GM18873 (cell line): Measurements from ENCODE around the gene CLPTM1L.
"Not testable (repeated sequence)": the region's sequence is repeated elsewhere in the genome, so short reads cannot be mapped to it uniquely, and the experiment has no call there.

ENCODE experiments used
- ATAC-seq: cut with Tn5 transposase; IDR thresholded peaks from one replicate; pipeline ENCODE4 v1.9.1; 2021; ENCODE audit warnings: mild to moderate bottlenecking, moderate library complexity, moderate number of reproducible peaks; ENCODE audit not compliant: unreplicated experiment, low FRiP score

The CLPTM1L gene

DNA sequence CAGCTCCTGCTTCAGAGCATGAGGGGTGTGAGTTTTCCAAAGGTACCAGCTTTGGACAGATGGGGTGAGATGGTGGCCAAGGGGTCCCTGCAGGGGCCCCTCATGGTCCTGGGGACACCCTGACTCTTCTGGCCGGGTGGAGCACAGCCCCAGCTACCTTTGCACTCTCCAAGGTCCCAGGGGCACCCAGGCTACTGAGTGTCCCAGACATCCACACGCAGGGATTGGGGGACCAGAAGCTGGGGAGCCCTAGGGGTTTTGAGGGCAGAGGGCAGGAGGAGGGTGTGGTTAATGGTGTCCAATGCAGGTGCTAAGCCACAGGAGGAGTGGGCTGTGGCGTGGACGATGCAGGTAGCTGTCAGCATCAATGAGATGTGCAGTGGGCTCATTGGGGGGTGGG, 16.0 kb upstream of the CLPTM1L start:
- ATAC-seq = no peak

DNA sequence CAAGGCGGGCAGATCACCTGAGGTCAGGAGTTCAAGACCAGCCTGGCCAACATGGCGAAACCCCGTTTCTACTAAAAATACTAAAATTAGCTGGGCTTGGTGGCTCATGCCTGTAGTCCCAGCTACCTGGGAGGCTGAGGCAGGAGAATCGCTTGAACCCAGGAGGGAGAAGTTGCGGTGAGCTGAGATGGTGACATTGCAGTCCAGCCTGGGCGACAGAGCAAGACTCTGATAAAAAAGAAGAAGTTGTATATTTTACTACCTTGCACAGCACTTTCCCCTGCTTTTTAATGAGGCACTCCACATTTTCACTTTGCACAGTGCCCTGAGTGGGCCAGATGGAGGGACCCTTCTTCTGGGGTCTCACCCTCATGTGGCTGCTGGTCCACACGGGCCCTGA, 15.5 kb upstream of the CLPTM1L start:
- not testable (repeated sequence) for ATAC-seq

DNA sequence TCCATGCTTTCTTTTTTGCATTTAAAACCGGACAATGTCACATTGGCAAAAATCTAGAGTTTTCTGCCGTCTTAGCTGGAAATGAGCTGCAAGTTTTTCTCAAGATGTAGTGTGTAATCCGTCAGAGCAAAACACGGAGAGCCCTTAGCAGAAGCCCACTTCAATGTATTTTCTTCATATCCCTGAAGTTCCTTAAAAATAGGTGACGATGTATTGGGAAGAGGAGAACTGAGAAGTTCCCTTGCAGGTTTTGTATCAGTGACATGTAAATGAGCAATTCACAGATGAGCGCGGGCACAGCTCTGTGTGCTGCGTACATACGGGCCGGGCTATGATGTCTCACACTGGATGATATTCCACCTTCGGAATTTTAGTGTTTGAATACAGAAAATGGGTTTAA, 14.8 kb upstream of the CLPTM1L start:
- no peak for ATAC-seq

DNA sequence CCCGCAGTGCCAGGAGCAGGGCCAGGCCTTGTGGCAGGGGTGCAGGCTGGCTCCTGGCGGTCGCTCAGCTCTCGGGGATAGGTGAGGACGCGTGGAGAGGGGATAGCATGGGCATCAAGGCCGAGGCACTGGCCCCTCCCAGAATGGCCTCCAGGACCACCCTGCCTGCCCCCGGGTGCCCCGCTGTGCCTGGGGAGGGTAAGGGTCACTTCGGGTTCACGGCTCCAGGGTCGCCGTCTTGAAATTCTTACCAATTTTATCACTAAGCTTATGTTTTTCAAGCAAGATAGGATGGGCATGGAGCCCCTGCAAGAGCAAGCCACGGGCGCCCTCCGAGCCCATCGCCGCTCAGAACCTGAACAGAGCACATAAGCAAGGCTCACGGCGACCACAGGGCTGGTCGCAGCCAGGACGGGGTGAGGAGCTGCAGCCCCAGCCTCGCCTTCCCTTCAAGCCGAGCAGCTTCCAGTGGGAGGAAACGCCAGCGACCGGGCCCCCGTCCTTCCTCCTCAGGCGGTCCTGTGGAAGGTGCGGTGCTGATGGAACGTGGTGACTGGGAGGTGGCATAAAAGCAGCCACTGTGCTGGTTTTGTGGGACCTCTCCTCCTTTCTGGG, 14.2 kb upstream of the CLPTM1L start:
- no peak for ATAC-seq

DNA sequence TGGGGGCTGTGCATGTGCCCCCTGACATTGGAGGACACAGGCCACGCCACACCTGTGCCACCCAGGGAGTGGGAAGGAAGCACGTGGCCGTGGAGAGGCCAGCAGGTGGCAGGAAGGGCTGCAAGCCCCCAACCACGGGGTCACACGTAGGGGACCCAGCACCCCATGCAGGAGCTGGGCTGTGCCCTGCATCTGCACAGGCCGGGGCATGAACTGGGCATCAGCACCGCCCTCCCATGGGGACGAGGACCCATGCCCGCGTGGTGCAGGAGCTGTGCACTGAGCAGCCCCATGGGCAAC, 13.8 kb upstream of the CLPTM1L start:
- no peak for ATAC-seq

DNA sequence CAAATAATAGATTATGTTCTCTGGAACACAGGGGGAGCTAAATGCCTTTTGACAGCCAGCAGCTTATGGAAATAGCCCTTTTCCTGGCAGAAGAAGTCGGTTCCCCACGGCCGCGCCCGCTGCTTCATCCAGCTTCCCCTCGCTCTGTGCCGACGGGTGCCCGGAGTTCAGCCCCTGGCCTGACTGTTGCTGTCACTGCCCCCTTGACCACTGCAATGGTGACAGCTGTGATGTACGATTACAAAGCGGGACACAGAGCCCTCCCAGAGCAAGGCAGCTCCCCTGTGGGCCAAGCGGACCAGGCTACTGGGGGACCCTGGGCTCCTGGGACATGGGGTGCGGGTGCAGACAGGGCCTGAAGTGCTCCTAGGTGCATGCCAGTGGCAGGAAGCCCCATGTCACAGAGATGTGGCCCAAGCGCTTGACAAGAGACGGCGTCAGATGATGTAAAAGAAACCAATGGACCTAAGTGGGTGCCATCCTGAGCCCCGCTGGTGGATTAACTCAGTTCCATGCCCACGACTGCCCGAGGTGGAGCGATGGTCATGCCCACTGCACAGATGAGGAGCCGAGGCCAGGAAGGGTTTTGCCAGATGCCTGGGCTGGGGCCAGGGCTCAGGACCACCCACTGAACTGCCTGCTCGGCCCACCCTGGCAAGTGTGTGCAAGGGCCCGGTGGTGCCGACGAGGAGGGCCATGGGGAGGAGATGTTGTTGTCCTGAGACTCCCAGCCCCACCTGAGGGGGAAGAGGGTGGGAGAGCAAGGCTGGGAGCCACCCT, 13.2 kb upstream of the CLPTM1L start:
- no peak for ATAC-seq

DNA sequence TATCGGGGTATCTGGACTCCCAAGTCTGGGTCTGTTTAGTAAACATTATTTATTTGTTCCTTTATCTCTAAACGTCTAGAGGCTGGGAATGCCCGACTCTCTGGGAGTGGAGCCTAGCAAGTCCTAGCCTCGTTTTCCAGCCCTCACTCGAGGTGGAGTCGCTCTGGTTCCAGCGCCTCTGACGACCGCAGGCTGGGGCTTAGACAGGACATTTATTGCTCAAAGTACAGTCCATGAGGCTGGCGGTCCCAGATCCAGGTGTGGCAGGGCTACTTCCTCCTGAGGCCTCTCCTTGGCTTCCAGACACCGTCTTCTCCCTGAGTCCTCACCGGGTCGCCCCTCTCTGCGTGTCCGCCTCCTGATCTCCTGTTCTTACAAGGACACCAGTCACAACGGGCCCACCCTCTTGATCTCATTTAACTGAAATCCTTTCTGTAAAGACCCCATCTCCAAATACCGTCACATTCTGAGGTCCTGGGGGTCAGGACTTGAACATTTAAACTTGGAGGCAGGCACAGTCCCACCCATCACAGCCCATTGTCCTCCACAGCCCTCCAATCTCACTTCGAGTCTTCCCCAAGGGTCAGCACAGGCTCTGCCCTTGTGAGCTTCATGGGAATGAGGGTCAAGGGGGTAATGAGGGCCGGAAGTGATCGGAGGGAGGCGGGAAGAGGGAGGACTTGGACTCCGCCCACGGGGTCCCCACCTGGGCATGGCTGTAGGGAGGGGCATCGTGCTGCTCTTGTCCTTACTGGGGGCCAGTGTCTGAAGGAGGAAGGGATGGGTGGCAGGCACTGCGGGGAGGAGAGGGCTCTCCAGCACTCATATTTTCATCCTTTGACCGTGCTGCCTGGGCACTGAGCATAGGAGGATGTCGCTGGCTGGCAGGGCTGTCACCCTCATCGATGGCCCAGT, 12.2 kb upstream of the CLPTM1L start:
- no peak for ATAC-seq

DNA sequence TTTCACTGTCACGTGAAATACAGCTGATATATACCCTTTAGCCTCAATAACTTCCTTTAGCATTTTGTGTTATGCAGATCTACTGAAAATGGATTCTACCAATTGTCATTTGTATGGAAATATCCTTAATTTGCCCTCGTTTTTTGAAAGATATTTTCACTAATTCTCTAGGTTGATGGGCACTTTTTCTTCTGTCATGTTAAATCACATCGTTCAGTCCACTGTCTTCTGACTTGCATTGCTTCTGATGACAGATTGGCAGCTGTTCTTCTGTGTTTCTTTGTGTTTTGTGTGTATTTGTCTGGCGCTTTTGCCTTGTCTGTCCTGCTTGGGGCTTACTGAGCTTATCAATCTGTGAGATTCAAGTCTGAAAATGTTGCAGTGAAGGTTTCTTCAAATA, 9.7 kb upstream of the CLPTM1L start:
- no peak for ATAC-seq

DNA sequence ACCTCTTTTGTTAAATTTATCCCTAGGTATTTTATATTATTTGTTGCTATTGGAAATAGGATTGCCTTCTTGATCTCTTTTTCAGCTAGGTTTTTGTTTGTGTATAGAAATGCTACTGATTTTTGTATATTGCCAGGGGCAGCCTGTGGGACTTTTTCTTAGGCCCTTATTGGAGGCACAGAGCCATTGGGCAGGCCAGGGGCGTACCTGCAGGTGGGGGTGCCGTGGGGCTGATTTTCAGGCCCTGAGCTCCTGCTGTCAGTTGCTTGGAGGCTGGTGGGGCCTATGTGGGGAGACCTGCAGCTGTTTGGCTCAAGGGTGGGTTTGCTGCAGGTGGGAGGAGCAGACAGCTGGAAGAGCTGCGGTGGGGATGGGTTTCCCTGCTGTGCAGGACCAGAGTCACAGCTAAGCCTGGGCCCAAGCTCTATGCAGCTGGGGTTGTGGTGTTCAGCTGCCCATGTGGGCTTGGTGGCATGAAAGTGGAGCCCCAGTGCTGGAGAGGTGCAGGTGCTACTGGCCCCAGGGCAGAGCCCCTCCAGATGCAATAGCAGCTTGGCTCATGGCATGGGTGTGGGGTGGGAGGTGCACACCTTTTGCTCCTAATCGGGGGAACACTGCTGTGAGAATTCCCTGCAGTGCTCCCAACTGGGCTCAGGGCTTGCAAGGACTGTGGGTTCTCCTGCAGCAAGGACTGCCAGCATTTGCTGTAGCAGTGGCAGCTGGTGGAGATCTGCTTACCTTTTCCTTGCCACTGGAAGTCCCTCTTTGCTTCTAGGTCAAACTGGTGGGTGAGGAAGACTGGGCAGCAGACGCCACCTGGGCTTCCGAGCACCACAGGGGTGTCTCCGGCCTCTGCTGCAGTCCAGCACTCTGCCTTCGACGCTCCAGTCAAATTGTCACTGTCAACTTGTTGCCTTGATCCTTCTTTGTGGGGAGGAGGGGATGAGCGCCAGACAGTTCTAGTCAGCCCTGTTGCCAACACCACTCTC, 7.6 kb upstream of the CLPTM1L start:
- ATAC-seq = no peak

DNA sequence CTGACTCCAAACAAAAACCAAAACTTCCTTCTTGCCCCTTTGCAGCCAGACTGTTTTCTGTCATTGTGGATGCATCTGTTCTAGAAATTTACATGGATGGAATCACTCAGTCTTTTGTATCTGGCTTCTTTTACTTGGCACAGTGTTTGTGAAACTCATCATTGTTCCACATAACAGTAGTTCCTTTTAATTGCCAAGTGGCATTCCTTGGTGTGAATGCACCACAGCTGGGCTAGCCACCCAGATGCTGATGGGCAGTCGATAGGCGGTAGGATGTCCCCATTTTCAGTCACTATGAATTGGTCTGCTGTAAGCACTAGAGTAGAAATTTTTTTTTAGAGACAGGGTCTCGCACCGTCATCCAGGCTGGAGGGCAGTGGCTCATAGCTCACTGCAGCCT, 6.3 kb upstream of the CLPTM1L start:
- ATAC-seq = no peak

DNA sequence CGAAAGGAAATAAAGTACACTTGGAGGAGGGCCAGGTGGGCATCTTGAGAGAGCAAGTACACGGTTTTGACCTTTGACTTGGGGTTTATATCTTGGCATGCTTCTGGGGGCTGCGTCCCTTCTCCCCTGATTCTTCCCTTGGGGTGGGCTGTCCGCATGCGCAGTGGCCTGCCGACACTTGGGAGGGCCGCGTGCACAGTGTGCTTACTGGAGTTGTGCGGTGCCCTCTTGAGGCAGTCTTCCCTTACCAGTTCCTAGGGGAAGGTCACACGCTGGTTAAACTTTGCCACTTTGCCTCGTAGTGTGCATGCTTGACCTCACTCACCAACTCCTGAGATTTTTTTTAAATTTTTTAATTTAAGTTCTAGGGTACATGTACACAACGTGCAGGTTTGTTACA, 4.3 kb upstream of the CLPTM1L start:
- no peak for ATAC-seq

DNA sequence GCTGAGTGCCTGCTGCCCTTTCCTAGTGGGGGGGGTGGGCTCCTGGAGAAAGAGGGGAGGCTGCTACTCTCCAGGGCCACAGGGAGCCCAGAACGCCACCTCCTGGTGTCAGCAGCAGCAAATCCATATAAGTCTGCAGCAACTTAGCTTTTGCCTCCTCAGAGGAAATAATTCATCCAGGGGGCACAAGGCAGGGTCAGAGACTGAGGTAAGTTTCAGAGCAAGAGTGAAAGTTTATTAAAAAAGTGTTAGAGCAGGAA, 4.0 kb upstream of the CLPTM1L start:
- no peak for ATAC-seq

DNA sequence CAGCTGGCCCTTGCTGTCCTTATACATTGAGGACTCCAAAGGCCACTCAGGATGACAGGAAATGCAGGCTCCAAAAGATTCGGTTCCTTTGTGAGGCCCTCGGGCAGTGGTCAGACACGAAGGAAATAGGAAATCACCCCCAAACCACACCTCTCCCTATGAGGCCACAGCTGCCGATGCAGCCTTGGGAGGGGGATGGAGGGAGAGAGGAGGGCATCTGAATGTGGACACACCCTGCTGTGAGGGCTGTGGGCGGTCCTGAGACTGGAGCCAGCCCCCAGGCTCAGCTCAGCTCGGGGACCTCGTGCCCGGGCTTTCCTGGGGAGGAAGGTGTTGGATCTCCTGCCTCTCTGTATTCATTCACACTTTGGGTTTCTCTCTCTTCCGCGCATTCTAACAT, 2.7 kb upstream of the CLPTM1L start:
- ATAC-seq = no peak

DNA sequence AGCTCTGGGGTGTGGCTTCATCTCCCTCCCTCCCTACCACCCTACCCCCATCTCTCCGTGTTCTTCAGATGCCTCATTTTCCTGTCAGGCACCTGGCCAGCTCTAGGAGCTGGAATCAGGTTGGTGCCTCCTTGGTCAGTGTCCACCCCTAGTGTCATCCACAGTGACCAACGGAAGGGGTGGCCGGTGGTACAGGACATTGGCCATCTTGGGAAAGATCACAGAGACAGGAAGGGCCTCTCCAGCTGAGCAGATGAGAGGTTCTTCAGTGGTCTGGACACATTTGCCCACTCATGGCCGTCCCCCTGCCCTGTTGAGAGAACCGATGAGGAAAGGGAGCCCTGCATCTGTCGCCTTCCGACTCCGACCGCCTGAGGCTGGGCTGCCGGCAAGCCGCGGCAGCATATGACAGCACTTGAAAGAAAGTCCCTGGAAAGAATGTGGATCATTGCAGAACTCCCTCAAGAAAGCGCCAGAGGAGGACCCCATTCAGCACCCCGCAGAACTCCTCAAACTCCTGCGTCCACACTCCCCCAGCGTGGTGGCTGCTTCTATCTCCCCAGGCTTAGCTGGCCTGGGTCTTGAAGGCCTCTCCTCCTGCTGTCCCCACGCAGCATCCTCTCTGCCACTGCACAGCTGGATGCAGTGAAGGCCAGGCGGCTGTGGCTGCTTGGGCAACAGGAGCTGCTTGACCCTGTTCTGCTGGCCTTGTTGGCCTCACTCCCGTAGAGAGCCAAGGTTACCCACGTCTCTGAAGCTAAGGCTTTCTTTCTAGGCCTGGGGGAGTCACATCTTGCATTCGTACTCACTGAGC, 1.9 kb upstream of the CLPTM1L start:
- ATAC-seq = no peak

DNA sequence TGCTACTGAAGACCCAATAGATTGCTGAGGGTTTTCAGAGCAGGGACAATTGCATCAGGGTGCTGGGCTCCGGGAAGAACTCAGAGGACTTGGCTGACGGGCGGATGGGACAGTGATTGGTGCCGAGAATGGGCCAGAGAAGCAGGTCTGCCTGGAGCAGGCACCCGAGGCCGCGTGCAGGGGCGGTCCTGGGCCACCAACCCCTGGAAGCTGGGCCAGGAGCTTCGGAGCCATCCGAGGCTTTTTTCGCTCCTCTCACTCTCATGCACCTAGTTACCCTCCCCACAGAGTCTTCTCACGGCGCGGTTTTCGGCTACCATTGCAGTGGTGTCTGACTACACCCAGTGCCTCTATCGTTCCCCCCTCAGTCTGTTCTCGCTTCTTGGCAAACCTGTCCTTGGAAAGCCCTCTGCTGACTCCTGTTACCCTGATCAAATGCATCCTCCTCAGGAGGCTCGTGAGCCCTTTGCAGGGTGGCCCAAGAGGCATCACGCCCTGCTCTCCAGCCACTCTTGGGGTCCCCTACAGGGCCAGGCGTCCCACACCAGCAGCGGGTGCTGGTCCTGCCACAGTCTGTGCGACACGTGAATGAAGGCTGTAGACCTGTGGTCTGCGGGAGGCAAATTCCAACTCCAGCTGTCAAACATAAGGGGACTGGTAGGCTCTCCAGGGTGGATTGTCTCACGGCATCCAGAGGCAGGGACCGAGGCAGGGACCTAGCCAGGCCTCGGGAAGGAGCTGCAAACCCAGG, 1.2 kb upstream of the CLPTM1L start:
- ATAC-seq = no peak

DNA sequence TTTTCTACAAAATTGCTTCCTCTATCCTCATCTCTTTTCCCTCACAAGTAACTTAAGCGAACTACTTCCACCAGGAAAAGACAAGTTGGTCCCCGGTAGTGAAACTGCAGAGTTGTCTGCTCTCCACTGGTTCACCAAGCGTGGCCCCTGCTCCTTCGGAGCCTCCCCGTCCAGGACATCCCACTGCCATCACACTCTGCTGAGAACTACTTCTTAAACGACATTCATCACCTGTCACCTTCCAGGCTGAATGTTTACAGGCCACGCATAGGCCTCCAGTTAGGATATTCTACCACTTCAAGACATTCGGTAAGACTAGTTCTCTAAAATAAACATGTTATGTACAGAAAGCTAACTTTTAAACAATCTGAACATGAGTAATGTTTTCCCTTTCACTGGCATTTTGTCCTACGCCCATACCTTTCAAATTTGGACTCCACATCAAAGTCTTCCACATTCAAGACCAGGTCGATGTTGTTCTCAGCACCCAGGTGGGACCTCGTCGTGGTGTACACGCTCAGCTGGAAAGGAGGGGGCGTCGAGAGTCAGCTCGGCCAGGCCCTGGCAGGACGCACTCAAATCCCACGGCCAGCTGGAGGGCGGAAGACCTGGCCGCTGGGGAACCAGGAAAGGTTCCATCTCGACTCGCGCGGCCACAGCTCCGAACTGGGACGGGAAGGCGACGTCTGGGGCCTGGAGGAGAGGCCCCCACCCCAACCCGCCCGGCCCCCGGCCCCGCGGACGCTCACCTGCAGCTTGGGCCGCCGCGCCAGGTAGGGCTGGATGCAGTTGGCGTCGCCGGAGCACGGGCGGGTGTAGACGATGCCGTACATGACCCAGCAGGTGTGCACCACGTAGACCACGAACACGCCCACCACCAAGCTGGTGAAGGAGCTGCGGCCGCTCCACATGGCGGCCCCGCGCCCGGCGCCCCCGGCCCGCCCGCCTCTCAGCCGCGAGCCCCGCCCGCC, 683 bp downstream of the CLPTM1L start:
- ATAC-seq = peak; percentile 23

DNA sequence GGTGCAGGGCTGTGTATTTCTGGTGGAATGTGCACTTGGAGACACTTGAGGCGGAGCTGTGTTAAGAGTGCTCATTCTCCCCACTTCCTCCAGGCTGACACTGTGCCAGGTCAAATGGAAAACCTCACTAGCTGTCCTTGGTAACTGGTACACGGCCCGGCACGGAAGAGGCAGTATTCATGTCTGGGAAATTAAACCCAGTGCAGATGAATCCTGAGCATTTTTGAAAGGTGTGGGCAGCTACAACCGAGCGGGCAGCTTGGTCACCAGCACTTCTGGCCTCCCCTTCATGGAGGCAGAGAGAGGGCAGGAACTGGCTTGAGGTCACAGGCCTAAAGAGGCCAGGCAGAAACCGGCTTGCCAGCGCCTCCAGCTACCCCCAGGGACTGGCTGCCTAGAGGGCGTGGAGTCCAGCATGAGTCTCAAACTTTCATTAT, 1.6 kb downstream of the CLPTM1L start:
- no peak for ATAC-seq

DNA sequence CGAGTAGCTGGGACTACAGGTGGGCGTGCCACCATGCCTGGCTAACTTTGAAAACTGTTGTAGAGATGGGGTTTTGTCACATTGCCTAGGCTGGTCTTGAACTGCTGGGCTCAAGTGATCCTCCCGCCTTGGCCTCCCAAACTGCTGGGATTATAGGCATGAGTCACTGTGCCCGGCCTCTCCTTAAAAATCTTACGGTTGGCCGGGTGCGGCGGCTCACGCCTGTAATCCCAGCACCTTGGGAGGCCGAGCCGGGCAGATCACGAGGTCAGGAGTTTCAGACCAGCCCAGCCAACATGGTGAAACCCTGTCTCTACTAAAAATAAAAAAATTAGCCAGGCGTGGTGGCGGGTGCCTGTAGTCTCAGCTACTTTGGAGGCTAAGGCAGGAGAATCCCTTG, 2.2 kb downstream of the CLPTM1L start:
- ATAC-seq = not testable (repeated sequence)
